Subcutaneous abdominal adipose tissue (tissue), 5 donors: ENCODE data around the gene BTBD16.

ENCODE experiments used
- H3K27ac ChIP-seq: one replicate; pipeline ENCODE4 v1.7.0; 2013; ENCODE audit warnings: low read depth, mild to moderate bottlenecking, inconsistent platforms, low read length, moderate library complexity
- H3K27me3 ChIP-seq, 5 donors: one replicate each; pipeline ENCODE4 v1.7.0; 2013; ENCODE audit warnings: low read length in 5 of 5, inconsistent platforms in 1 of 5; ENCODE audit not compliant: control insufficient read depth in 5 of 5, insufficient read depth in 4 of 5
- H3K36me3 ChIP-seq, 5 donors: one replicate each; pipeline ENCODE4 v1.7.0; 2013; ENCODE audit warnings: low read length in 5 of 5; ENCODE audit not compliant: control insufficient read depth in 5 of 5, insufficient read depth in 5 of 5
- H3K4me1 ChIP-seq, 5 donors: one replicate each; pipeline ENCODE4 v1.7.0; 2013; ENCODE audit warnings: low read length in 5 of 5, mild to moderate bottlenecking in 3 of 5, moderate library complexity in 1 of 5; ENCODE audit not compliant: control insufficient read depth in 5 of 5, insufficient read depth in 5 of 5
- H3K4me3 ChIP-seq, 5 donors: one replicate each; pipeline ENCODE4 v1.7.0; 2013; ENCODE audit warnings: low read length in 5 of 5, low read depth in 1 of 5
- H3K9ac ChIP-seq, 5 donors: one replicate each; pipeline ENCODE4 v1.7.0; 2013; ENCODE audit warnings: low read length in 5 of 5, mild to moderate bottlenecking in 4 of 5, moderate library complexity in 3 of 5
- H3K9me3 ChIP-seq, 5 donors: one replicate each; pipeline ENCODE4 v1.7.0; 2013; ENCODE audit warnings: low read length in 5 of 5; ENCODE audit not compliant: control insufficient read depth in 5 of 5
- donor health status: healthy.
- donor health status: healthy.
- donor health status: healthy.
- donor health status: healthy.
- donor health status: healthy.

Gene BTBD16

GRCh38 chr10:122362621-122363020, 91.5 kb downstream of the BTBD16 start:
- Histone ChIP-seq H3K27ac (no peak overlapping the region), H3K9ac (no peak overlapping the region), H3K9me3 (peaks cover 0 to 3% (median 0%) of the 10 kb centered on the region in 5 donors), H3K27me3 (no peaks in the 10 kb centered on the region), H3K4me1 (no peaks in the 10 kb centered on the region), H3K36me3 (no peaks in the 10 kb centered on the region), H3K4me3 (no peak overlapping the region)

DNA sequence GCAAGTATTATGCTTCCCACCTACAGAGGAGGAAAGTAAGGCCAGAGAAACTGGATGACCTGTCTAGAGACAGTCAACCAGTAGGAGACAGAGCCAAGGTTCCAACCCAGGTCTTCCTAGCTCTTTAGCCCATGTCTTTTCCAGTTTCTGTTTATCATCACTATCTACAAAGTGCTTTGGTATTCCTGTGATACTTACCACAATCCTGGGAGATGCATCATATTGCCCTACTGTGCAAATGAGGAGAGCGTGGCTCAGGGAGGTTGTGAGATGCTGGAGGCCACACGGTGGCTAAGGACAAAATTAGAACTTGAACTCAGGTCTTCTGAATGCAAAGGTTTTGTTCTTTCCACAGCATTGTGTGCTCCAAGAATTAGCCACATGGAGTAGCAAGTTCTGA, 92.2 kb downstream of the BTBD16 start:
- no peaks in the 10 kb centered on the region for H3K27me3 ChIP-seq
- H3K27ac ChIP-seq = no peak overlapping the region
- peaks cover 0 to 3% (median 0%) of the 10 kb centered on the region in 5 donors for H3K9me3 ChIP-seq
- no peak overlapping the region for H3K9ac ChIP-seq
- H3K4me3 ChIP-seq = no peak overlapping the region
- peaks cover 0 to 2% (median 0%) of the 10 kb centered on the region in 5 donors for H3K4me1 ChIP-seq
- H3K36me3 ChIP-seq = no peaks in the 10 kb centered on the region

- Histone ChIP-seq H3K36me3 (no peaks in the 10 kb centered on the region), H3K4me3 (no peak overlapping the region), H3K27ac (no peak overlapping the region), H3K9ac (no peak overlapping the region), H3K9me3 (peaks cover 0 to 3% (median 0%) of the 10 kb centered on the region in 5 donors), H3K4me1 (peaks cover 0 to 7% (median 0%) of the 10 kb centered on the region in 5 donors), H3K27me3 (peaks cover 0 to 2% (median 0%) of the 10 kb centered on the region in 5 donors)
These were observed 92.8 kb downstream of the BTBD16 start for GRCh38 chr10:122363722-122364463.

DNA sequence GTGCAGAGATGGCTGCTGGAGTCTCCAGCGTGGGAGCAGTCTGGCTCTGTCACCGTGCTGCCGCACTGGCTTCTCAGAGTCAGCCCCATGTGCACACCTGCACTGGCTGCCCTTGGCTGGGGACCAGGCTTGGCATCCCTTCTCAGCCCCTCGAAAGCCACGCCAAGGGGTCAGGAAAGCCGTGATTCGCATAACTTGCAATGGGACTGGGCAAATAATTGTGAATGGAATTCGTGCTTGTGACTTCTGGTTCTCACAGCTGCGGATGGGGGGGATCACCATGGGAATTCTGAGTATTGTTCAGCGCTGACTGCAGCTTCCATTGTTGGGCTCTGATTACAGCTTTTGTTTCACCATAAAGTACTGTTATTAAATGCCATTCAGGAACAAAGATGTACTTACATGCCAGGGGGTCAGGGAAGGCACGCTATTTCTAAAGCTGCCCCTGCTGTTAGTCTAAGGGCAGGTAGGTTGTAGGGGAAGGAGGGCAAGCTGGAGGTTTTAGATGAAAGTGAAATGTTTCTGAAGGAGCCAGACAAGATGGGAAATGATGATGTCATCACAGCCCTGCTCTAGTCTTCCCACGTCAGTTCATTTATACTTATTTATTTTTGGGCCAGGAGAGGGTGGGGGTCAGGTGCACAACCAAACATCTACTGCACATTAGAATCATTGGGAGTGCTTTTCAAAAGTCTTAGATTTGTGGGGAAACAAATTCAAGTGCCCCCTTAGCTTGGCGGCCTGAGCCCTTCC, 97.6 kb downstream of the BTBD16 start:
- Histone ChIP-seq H3K27me3 (peaks cover 0 to 2% (median 0%) of the 10 kb centered on the region in 5 donors), H3K4me1 (peaks cover 5 to 15% (median 15%) of the 10 kb centered on the region in 5 donors), H3K27ac (no peak overlapping the region), H3K36me3 (no peaks in the 10 kb centered on the region), H3K9me3 (peaks cover 0 to 3% (median 0%) of the 10 kb centered on the region in 5 donors), H3K4me3 (peak overlapping the region in 2 of 5 donors; percentile 3 to 5), H3K9ac (peak overlapping the region in 1 of 5 donors; percentile 49)

DNA sequence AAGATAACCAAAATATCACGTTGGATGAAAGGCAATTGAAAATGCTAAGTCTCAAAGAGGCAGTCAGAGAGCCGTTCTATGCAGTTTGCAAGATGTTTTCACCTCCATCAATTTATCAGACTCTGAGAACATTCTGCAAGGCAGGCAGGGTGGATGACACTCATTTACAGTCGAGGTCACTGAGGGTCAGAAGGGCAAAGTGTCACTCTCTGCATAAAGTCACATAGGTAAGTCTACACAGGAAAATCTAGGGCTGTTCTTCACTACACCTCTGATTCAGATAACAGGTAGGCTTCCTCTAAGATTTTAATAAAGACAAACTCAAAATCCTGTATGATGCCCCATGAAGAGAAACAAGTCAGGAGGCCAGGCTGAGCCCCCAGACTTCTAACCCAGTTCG, 102.0 kb downstream of the BTBD16 start:
- Histone ChIP-seq H3K27ac (peak overlapping the region; percentile 66), H3K4me1 (peaks cover 5 to 33% (median 29%) of the 10 kb centered on the region in 5 donors), H3K9ac (peak overlapping the region in 1 of 5 donors; percentile 6), H3K9me3 (no peaks in the 10 kb centered on the region), H3K4me3 (no peak overlapping the region), H3K36me3 (no peaks in the 10 kb centered on the region), H3K27me3 (peaks cover 0 to 2% (median 0%) of the 10 kb centered on the region in 5 donors)

- H3K4me3 ChIP-seq = peak overlapping the region; percentile 69 to 93 (median 86)
- peak overlapping the region; percentile 9 to 87 (median 76) for H3K9ac ChIP-seq
These were observed 102.6 kb downstream of the BTBD16 start for GRCh38 chr10:122373721-122374120.

GRCh38 chr10:122374237-122374858, 103.3 kb downstream of the BTBD16 start, which contains the start of gene PLEKHA1:
PLEKHA1 (plus strand) TSS chr10:122374708; CDS start chr10:122393201, 18,493 bp downstream.
- Histone ChIP-seq H3K36me3 (no peaks in the 10 kb centered on the region), H3K9me3 (no peaks in the 10 kb centered on the region), H3K4me3 (peak within 1 kb of the TSS; percentile 72 to 93 (median 90)), H3K4me1 (peaks cover 0 to 30% (median 28%) of the 10 kb centered on the region in 5 donors), H3K27me3 (no peaks in the 10 kb centered on the region), H3K9ac (peak within 1 kb of the TSS; percentile 49 to 92 (median 87)), H3K27ac (peak within 1 kb of the TSS; percentile 66)

More at GRCh38 chr10:122373721-122374120, 102.6 kb downstream of the BTBD16 start:
- H3K27me3 ChIP-seq = no peaks in the 10 kb centered on the region
- no peaks in the 10 kb centered on the region for H3K36me3 ChIP-seq
- H3K9me3 ChIP-seq = no peaks in the 10 kb centered on the region
- H3K4me1 ChIP-seq = peaks cover 2 to 30% (median 29%) of the 10 kb centered on the region in 5 donors
- peak overlapping the region; percentile 66 for H3K27ac ChIP-seq

GRCh38 chr10:122374859-122375678, 104.0 kb downstream of the BTBD16 start:
- Histone ChIP-seq H3K27ac (peak overlapping the region; percentile 66), H3K4me1 (peaks cover 0 to 30% (median 28%) of the 10 kb centered on the region in 5 donors), H3K4me3 (peak overlapping the region; percentile 72 to 93 (median 90)), H3K36me3 (peaks cover 0 to 2% (median 0%) of the 10 kb centered on the region in 5 donors), H3K9ac (peak overlapping the region; percentile 49 to 92 (median 85)), H3K9me3 (no peaks in the 10 kb centered on the region), H3K27me3 (no peaks in the 10 kb centered on the region)

DNA sequence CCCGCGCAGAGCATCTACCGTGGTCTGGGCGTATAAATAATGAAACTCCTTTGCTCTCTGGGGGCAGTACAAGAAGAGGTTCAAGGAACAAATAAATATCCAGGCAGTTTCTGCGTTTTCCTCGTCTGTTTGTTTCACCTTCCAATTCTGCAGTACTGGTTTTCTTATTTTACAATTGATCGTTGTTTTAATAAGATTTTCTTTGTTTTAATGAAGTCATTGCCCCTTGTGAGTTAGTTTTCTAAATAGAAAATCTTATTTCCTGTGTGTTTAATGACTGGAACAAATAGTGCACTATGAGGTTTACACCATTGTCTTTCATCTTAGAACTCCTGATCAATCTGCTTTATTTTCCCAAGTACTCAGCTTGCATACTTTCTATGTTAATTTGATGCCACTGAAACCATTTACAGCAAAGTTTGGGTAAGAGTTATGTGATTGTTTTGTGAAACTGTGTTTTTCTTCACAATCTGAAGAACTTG, 104.6 kb downstream of the BTBD16 start:
- peak overlapping the region; percentile 49 to 92 (median 85) for H3K9ac ChIP-seq
- peak overlapping the region; percentile 66 for H3K27ac ChIP-seq
- H3K4me1 ChIP-seq = peaks cover 0 to 29% (median 27%) of the 10 kb centered on the region in 5 donors
- peak overlapping the region; percentile 72 to 93 (median 90) for H3K4me3 ChIP-seq
- H3K9me3 ChIP-seq = no peaks in the 10 kb centered on the region
- H3K36me3 ChIP-seq = peaks cover 0 to 2% (median 0%) of the 10 kb centered on the region in 5 donors
- no peaks in the 10 kb centered on the region for H3K27me3 ChIP-seq
